Heart left ventricle (tissue), 13 donors: Measurements from ENCODE around the gene BMP5.
"Not testable (repeated sequence)": the region's sequence is repeated elsewhere in the genome, so short reads cannot be mapped to it uniquely, and the experiment has no call there.

Experiments
- POLR2A ChIP-seq, 2 donors: fragments of 450-650 bp; IDR thresholded peaks; one replicate each; pipeline ENCODE4 v1.6.1; 2017; ENCODE audit warnings: antibody characterized with exemption in 2 of 2, mild to moderate bottlenecking in 2 of 2, moderate library complexity in 2 of 2
- TF ChIP-seq, protein P1 (sequence below), 12 donors: fragments of 200-600 bp; sonication (generic) in 4 of 12; IDR thresholded peaks; one replicate each; pipeline versions ENCODE4 v1.5.0 to v1.8.0; 2018 to 2022; ENCODE audit warnings: antibody characterized with exemption in 12 of 12, mild to moderate bottlenecking in 5 of 12
- donor health status: ischemic (EF 13 %, LVEDD 7.1; RV severe dilation, severe dysfunction).
- donor health status: DM: no; HTN: yes; CAD: no.
- donor health status: DM: no; HTN: no; CAD: no.
- donor health status: ischemic (EF 25% LVEDD 6.9; RV normal size, moderate dysfunction).
- donor health status: ischemic (EF 25% LVEDD 5.7; RV mildly dilated, moderate dysfunction).
- donor health status: ischemic (EF 35%, LVEDD 5.7; RV mildly dilated, moderate dysfunction).
- donor health status: nonischemic (EF 11% LVEDD 7.7; RV severe dilation, severe dysfunction).
- donor health status: DM: yes; HTN: yes; CAD: no.
- donor health status: PGD.
- donor health status: ischemic (EF 29% LVEDD 5.4; RV normal size, mild dysfunction).
- donor health status: nonischemic (EF 23%, LVEDD 6.1; RV moderate dilation, normal function).

- TF ChIP-seq, protein P1, sequence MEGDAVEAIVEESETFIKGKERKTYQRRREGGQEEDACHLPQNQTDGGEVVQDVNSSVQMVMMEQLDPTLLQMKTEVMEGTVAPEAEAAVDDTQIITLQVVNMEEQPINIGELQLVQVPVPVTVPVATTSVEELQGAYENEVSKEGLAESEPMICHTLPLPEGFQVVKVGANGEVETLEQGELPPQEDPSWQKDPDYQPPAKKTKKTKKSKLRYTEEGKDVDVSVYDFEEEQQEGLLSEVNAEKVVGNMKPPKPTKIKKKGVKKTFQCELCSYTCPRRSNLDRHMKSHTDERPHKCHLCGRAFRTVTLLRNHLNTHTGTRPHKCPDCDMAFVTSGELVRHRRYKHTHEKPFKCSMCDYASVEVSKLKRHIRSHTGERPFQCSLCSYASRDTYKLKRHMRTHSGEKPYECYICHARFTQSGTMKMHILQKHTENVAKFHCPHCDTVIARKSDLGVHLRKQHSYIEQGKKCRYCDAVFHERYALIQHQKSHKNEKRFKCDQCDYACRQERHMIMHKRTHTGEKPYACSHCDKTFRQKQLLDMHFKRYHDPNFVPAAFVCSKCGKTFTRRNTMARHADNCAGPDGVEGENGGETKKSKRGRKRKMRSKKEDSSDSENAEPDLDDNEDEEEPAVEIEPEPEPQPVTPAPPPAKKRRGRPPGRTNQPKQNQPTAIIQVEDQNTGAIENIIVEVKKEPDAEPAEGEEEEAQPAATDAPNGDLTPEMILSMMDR (IDR thresholded peaks at IDR 0.05), result not testable (repeated sequence)
- TF ChIP-seq POLR2A (IDR thresholded peaks at IDR 0.05), result not testable (repeated sequence)
Observed at GRCh38 chr6:55910466-55910865, 35.1 kb upstream of the BMP5 start.
